Measurements from ENCODE around the gene WDR89.
"Not testable (repeated sequence)": the region's sequence is repeated elsewhere in the genome, so short reads cannot be mapped to it uniquely, and the experiment has no call there.

Gene WDR89

DNA sequence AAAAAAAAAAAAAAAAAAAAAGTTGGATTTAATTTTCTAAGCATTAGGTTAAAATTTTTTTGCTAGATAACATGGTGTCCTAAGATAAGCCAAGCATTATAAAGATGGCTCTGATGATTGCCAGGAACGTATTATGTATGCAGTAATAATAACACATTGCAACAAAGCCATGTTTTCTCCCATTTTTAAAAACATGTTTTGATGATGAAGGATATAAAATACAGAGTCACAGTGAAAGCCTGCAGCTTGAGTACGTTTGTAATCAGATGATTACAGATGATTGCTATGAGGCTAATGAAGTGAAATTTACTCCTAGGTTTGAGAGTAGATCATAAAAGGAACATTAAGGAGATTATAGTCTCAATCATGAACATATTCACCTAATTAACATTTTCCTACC lies 13.3 kb upstream of the WDR89 start:
- Histone ChIP-seq H3K4me3 (no peak overlapping the region), H3K27ac (no peak overlapping the region)

- Histone ChIP-seq H3K4me3 (no peak overlapping the region), H3K27ac (no peak overlapping the region)
These were observed 12.7 kb upstream of the WDR89 start for GRCh38 chr14:63654346-63654745.

DNA sequence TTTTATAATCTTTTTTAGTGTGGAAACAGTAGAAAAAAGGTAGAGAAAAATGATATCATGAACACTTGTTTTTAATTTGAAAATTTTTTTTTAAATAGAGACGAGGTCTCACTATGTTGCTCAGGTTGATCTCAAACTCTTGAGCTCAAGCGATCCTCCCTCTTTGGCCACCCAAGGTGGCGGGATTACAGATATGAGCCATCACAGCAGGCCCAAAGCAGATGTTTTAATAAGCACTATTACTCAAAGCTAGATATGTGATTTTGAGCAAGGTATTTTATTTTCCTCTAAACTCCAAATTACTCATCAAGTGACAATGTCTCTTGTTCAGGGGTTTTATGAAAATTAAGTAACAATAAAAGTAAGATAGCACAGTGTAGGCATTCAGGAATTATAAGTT lies 10.7 kb upstream of the WDR89 start:
- Histone ChIP-seq H3K27ac (peak overlapping the region in 1 of 21 experiments; percentile 81), H3K4me3 (no peak overlapping the region)

DNA sequence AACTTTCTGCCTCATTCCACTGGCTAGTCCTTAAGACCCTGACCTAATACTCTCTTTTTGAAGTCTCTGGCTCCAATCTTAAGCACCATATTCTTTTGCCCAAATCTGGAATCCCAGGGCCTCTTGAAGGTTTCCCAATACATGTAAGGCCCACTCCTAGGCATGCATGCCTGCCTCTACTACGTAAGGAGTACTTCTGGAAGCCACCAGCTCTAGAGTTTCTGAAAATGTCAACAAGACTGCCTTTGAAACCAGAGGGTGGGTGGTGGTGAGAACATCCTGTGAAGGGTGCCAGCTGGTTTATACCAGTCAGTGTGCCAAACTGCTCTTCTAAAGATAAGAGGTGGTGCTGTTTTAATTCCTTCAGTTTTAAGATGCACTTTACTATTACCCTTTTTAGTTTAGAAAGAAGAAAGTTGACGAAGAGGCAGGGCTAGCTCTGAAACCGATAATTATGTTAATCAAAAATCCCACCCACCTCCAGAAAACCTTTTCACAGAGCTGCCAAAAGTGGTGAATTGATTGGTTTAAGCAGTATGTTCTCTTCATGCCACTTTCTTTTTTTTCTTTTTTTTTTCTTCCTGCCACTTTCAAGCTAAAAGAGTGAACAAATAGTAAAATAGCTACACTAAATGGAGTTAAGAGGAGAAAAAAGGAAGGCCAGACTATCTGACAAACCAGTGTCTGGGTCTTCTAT lies 8.7 kb upstream of the WDR89 start:
- H3K27ac ChIP-seq = peak overlapping the region in 12 of 21 experiments; percentile 7 to 87 (median 52)
- no peak overlapping the region for H3K4me3 ChIP-seq

DNA sequence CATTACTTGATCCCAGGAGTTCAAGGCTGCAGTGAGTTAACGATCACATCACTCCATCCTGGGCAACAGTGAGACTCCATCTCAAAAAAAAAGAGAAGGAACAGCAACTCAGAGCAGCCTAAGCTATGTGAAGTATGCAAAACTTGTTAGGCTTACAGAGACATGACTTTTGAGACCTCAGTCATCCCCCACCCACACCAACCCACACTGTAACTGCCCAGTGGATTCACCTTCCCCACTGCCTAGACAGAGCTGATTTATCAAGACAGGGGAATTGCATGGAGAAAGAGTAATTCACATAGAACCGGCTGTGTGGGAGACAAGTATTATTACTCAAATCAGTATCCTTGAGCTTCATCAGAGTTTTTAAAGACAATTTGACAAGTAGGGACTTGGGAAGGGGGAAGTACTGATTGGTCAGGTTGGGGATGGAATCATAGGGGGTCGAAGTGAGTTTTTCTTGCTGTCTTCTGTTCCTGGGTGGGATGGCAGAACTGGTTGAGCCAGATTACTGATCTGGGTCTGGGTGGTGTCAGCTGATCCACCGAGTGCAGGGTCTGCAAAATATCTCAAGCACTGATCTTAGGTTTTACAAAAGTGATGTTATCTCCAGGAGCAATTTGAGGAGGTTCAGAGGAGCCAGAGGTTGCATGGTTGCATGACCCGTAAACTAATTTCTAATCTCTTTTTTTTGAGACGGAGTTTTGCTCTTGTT lies 6.2 kb upstream of the WDR89 start:
- H3K4me3 ChIP-seq = no peak overlapping the region
- no peak overlapping the region for H3K27ac ChIP-seq

DNA sequence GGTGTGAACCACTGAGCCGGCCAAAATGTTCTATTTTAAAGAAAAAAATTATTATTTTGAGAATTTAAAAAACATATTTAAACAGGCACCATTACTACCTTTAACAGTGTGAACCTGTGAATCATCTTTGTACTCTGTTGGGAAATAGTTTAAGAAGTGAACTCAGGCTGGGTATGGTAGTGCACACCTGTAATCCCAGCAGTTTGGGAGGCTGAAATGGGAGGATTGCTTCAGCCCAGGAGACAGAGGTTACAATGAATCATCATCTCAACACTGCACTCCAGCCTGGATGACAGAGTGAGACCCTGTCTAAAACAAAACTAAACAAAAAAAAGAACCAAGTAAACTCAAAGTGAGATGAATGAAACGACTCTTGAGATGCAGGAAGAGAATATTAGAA lies 3.1 kb upstream of the WDR89 start:
- Histone ChIP-seq H3K4me3 (no peak overlapping the region), H3K27ac (no peak overlapping the region)

GRCh38 chr14:63642656-63643382 lies 1.1 kb upstream of the WDR89 start:
- peak overlapping the region; percentile 36 to 79 (median 64) for H3K4me3 ChIP-seq
- H3K27ac ChIP-seq = peak overlapping the region in 20 of 21 experiments; percentile 64 to 96 (median 88)

DNA sequence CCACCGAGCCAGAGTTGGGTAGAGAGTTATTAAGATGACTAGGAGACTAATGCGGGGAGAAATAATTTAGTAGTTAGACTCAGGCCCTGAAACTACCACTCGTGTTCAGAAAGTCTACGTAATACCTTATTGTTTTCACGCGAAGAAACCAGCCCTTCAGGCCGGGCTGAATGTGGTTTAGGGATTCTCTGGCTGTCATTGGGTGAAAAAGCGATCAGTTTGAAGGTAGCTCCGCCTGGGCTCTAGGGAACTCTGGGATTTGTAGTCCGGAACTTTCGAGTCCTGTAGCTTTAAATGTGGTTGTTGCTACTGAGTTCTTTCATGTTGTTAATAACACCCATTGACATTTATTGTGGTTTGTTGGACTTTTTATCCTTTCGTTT lies 549 bp upstream of the WDR89 start:
- peak overlapping the region in 20 of 21 experiments; percentile 64 to 96 (median 88) for H3K27ac ChIP-seq
- peak overlapping the region; percentile 36 to 79 (median 64) for H3K4me3 ChIP-seq

- Histone ChIP-seq H3K4me3 (no peak overlapping the region), H3K27ac (no peak overlapping the region)
These were observed 3.2 kb downstream of the WDR89 start for GRCh38 chr14:63638493-63638892.

GRCh38 chr14:63636094-63636635 lies 5.5 kb downstream of the WDR89 start:
- not testable (repeated sequence) for H3K4me3 ChIP-seq, H3K27ac ChIP-seq

GRCh38 chr14:63633801-63634200 lies 7.9 kb downstream of the WDR89 start:
- Histone ChIP-seq H3K27ac (no peak overlapping the region), H3K4me3 (no peak overlapping the region)

DNA sequence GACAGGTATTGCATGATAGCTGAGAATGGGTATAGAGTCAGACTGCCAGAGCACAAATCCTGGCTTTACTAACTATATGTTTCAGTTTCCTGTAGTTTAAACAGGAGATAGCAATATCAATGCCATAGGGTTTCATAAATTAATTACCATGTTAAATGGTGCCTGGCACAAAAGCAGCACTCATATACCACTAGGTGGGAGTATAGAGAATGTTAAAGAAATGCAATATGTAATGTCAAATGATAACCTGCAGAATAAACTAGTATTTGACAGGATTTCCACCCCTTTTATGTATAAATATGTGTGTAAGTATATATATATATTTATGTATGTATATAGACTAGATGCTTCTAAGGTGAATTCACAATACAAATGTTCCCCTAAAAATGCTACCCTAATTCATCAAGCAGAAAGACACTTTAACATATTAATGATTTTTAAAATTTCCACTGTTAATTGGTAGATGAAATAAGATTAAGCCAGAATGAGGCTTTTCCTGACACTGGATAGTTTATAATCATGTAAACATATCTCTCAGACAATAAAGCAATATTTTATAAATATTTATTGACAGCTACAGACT lies 8.6 kb downstream of the WDR89 start:
- Histone ChIP-seq H3K27ac (no peak overlapping the region), H3K4me3 (no peak overlapping the region)

GRCh38 chr14:63624701-63625100 lies 17.0 kb downstream of the WDR89 start:
- H3K27ac ChIP-seq = no peak overlapping the region
- no peak overlapping the region for H3K4me3 ChIP-seq

DNA sequence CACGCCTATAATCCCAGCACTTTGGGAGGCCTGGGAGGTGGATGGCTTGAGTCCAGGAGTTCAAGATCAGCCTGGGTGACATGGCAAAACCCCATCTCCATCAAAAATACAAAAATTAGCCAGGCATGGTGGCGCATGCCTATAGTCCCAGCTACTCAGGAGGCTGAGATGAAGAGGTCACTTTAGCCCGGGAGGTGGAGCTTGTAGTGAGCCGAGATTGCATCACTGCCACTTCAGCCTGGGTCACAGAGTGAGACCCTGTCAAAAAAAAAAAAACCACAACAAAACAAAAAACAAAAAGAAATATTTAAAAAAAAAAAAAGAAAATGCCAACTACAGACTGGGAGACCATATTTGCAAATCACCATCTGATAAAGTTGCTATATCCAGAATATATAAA lies 17.5 kb downstream of the WDR89 start:
- Histone ChIP-seq H3K4me3 (no peak overlapping the region), H3K27ac (no peak overlapping the region)

DNA sequence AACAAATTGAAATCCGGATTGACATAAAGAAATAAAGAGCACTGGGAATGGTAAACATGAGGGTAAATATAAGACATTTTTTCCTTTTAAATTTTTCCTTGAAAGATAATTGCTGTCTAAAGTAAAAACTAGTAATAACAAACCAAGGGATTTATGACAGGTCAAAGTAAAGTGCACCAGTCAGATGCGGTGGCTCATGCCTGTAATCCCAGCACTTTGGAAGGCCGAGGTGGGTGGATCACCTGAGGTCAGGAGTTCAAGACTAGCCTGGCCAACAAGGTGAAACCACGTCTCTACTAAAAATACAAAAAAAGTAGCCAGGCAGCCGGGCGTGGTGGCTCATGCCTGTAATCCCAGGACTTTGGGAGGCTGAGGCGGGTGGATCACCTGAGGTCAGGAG lies 19.7 kb downstream of the WDR89 start:
- not testable (repeated sequence) for H3K4me3 ChIP-seq, H3K27ac ChIP-seq

- Histone ChIP-seq H3K27ac (peak overlapping the region in 2 of 21 experiments; percentile 1 to 42), H3K4me3 (no peak overlapping the region)
These were observed 25.7 kb downstream of the WDR89 start for GRCh38 chr14:63616015-63616414.

GRCh38 chr14:63614679-63615363 lies 26.9 kb downstream of the WDR89 start:
- Histone ChIP-seq H3K27ac (peak overlapping the region in 1 of 21 experiments; percentile 1), H3K4me3 (no peak overlapping the region)

DNA sequence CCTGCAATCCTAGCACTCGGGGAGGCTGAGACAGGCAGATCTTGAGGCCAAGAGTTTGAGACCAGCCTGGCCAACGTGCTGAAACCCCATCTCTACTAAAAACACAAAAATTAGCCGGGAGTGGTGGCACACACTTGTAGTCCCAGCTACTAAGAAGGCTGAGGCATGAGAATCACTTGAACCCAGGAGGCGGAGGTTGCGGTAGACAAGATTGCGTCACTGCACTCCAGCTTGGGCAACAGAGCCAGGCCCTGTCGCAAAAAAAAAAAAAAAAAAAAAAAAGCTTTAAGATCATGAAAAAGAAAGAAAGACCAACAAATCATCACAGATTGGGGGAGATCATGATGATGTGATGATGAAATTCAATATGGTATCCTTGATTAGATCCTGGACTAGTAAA lies 30.6 kb downstream of the WDR89 start:
- no peak overlapping the region for H3K4me3 ChIP-seq
- H3K27ac ChIP-seq = no peak overlapping the region

DNA sequence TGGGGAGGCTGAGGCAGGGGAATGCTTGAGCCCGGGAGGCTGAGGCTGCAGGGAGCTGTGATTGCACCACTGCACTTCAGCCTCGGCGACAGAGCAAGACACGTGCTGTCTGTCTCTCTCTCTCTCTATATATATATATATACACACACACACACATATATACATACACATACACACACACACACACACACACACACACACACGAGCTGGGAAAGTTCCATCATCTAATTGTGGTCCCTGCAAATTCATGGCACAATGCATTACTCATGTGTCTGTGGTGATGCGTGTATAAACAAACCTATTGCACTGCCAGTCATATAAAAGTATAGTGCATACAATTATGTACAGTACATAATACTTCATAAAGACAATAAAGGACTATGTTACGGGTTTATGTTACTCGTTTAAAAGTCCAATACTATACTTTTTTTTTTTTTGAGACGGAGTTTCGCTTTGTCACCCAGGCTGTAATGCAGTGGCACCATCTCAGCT lies 36.6 kb downstream of the WDR89 start:
- no peak overlapping the region for H3K27ac ChIP-seq
- no peak overlapping the region for H3K4me3 ChIP-seq

All from skin epidermis (tissue), 12 donors.